Body of pancreas (tissue), 4 donors: ENCODE data around the gene NECAB3. TPM values are rescaled to one million over a fixed set of nuclear protein-coding genes. Genes with fewer than 3 reads are reported as not detected.

Experiments used
- ATAC-seq: fragments of 150-250 bp; one replicate; pipeline ENCODE4 v1.9.1; 2016
- DNase-seq, 4 donors: peaks; one replicate each; pipeline ENCODE4 v3.0.0-alpha.2; 2019
- H3K27ac ChIP-seq, 4 donors: fragments of 200-600 bp; sonication (generic); 1 replicate in 3 of 4; 2 replicates in 1 of 4; pipeline versions ENCODE4 v1.5.1 to v1.6.1; 2016 to 2019; ENCODE audit warnings: mild to moderate bottlenecking in 1 of 4, mixed read lengths in 1 of 4, moderate library complexity in 1 of 4
- H3K27me3 ChIP-seq, 2 donors: fragments of 200-600 bp; sonication (generic); one replicate each; pipeline ENCODE4 v1.6.0; 2016; ENCODE audit warnings: mild to moderate bottlenecking in 1 of 2
- H3K36me3 ChIP-seq, 2 donors: fragments of 200-600 bp; sonication (generic); replicated peaks in 1 of 2; 2 replicates each; pipeline ENCODE4 v1.5.1; 2016; ENCODE audit warnings: low read depth in 2 of 2; ENCODE audit not compliant: insufficient read depth in 1 of 2
- H3K4me1 ChIP-seq: fragments of 200-600 bp; sonication (generic); one replicate; pipeline ENCODE4 v1.6.0; 2016
- H3K4me3 ChIP-seq, 2 donors: fragments of 200-600 bp; sonication (generic); 1 replicate in 1 of 2; 2 replicates in 1 of 2; pipeline ENCODE4 v1.5.1; 2016 to 2019
- H3K9me3 ChIP-seq, 3 donors: fragments of 200-600 bp; sonication (generic); 1 replicate in 2 of 3; 2 replicates in 1 of 3; pipeline ENCODE4 v1.5.1; 2016
- CTCF ChIP-seq, 7 experiments: fragments of 450-650 bp in 4 of 7; fragments of 200-600 bp in 3 of 7; sonication (generic) in 3 of 7; IDR thresholded peaks; one replicate each; pipeline ENCODE4 v1.5.1; 2016 to 2019; ENCODE audit warnings: antibody characterized with exemption in 7 of 7
- POLR2A ChIP-seq, 3 donors: fragments of 450-650 bp; IDR thresholded peaks; one replicate each; pipeline ENCODE4 v1.6.1; 2016; ENCODE audit warnings: antibody characterized with exemption in 3 of 3, mild to moderate bottlenecking in 2 of 3
- WGBS, 2 donors: methylation state at CpG; one replicate each; pipeline ENCODE4 v1.1.5; 2017; 5-methylcytosine and 5-hydroxymethylcytosine counted together
- intact Hi-C: fragments of 100-400 bp; cut with DNase I; formaldehyde crosslinking; loops from one replicate; pipeline ENCODE4 v1.15.1; 2023
- total RNA-seq, 2 donors: library from RNA; depleted of rRNA; stranded (reverse); fragments of >200 nt; gene quantifications; one replicate each; pipeline ENCODE4 v1.1.0, GENCODE V29; 2016

NECAB3 gene
- 10 to 100 TPM; 41.8 to 92.3 TPM for total RNA-seq

DNA sequence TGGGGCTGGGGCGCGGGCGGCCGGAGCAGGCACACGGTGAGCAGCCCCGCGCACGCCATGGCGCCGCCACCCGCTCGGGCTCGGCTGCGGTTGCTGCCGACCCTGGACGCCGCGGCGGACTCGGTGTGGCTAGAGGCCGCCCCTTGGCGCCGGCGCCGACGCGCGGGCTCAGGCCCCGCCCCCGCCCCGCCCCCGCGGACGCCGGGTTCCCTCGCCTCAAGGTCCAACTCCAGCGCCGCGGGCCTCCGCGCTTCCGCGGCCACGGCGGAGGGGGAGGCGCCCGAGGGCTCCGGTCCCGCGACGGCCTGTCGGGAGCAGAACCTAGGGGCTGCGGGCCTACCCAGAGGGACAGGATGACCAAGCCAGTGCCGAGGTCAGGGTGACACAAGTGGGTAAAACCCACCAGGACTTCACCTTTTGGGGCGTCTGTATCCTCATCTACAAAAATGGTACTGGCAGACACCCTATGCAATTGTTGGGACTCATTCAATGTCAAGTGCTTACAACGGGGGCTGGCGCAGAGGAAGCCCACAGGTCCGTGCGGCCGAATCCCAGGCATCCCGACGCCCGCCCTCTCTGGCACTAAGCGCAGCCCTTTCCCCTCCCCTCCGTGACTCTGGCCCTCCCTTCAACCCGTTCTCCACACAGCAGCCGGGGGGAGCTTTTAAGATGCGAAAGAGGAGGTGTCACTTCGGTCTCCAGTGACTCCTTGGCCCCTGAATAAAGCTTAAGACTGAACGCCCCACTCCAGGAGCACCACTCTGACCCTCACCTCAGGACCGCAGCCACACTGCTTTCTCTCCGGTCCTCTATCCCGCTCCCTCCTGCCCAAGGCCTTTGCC lies at the start of gene NECAB3:
NECAB3 (minus strand) TSS at position 135 of the 842 bp plus-strand sequence; CDS start at position 59, 76 bp downstream.
- DNase-seq (peak; percentile 86 to 92 (median 87)), ATAC-seq (peak; percentile 94)
- WGBS, 2 donors, result 7 to 33% methylated on average over 13 to 65 of the region's 73 CpGs
- H3K9me3 ChIP-seq, result no peaks in the 10 kb centered on the region
- peak within 1 kb of the TSS; percentile 21 to 75 (median 66) for H3K27ac ChIP-seq
- H3K4me1 ChIP-seq, result peaks cover 30% of the 10 kb centered on the region
- TF ChIP-seq CTCF (IDR thresholded peaks at IDR 0.05) (no peak), POLR2A (IDR thresholded peaks at IDR 0.05) (peak; percentile 44 to 49 (median 48))
- intact Hi-C loops, result loop anchor here (5.0 kb wide), 1 partner anchor 212 kb away; no protein-coding TSS in a partner anchor
- no peaks in the 10 kb centered on the region for H3K27me3 ChIP-seq
- peak within 1 kb of the TSS; percentile 34 to 35 for H3K4me3 ChIP-seq
- H3K36me3 ChIP-seq, result no peaks in the 10 kb centered on the region

GRCh38 chr20:33721391-33722140 lies 47.3 kb upstream of the NECAB3 start:
- no peaks in the 10 kb centered on the region for H3K27me3 ChIP-seq
- DNase-seq, result no peak
- H3K36me3 ChIP-seq, result no peaks in the 10 kb centered on the region
- no peak overlapping the region for H3K27ac ChIP-seq
- no peak overlapping the region for H3K4me3 ChIP-seq
- H3K4me1 ChIP-seq, result peaks cover 18% of the 10 kb centered on the region
- intact Hi-C loops, result no loop called here
- WGBS, 2 donors, result 85 to 90% methylated on average over 11 of the region's 11 CpGs
- ATAC-seq, result no peak
- no peaks in the 10 kb centered on the region for H3K9me3 ChIP-seq
- no peak for TF ChIP-seq CTCF (IDR thresholded peaks at IDR 0.05)
- no peak for TF ChIP-seq POLR2A (IDR thresholded peaks at IDR 0.05)

- intact Hi-C loops, result no loop called here
- peak; percentile 88 to 96 (median 92) for DNase-seq
- peak; percentile 100 for ATAC-seq
- WGBS, 2 donors, result 3 to 25% methylated on average over 5 to 46 of the region's 46 CpGs
- peak in 2 of 3 donors; percentile 68 to 71 for TF ChIP-seq POLR2A (IDR thresholded peaks at IDR 0.05)
- TF ChIP-seq CTCF (IDR thresholded peaks at IDR 0.05), result peak in 1 of 7 experiments; percentile 1
- Histone ChIP-seq H3K36me3 (no peaks in the 10 kb centered on the region), H3K4me1 (peaks cover 18% of the 10 kb centered on the region), H3K27me3 (no peaks in the 10 kb centered on the region), H3K27ac (peak within 1 kb of the TSS; percentile 52 to 75 (median 64)), H3K9me3 (no peaks in the 10 kb centered on the region), H3K4me3 (peak within 1 kb of the TSS; percentile 72 to 75)
Measured at GRCh38 chr20:33719989-33720709, 45.9 kb upstream of the NECAB3 start, which contains the start of gene PXMP4. Gene PXMP4 (minus strand): TSS chr20:33720310. CDS start chr20:33720207, 103 bp downstream.

DNA sequence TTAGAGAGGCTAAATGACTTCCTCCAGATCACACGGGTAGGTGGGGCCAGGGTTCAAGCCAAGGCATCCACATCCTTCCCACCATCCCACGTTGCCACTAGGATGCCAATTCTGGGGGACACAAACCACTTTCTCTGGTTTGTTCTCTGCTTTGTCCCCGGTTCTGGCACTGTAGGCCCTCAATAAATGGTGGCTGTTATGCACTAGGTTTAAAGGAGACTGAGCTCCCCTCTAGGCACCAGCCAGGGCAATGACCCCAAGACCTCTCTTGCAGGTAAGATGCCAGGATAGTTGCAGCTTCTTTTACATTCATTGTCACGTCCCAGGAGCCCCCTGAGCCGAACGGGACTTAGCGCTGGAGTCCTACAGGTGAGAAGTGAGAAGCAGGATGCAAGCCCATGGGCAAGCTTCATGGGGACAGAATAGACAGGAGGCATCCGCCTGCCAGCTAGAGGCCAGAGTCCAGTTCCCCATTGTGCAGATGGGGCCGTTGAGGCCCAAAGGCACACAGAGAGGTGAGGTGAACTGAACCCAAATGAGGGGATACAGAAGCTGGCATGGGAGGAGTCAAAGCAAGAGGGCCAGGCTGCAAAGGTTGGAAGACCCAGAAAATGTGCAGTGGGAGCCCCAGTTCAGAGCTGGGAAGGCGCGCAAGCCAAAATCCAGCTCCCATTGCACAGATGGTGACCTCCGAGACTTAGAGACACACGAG lies 45.2 kb upstream of the NECAB3 start:
- DNase-seq (no peak), ATAC-seq (no peak)
- no peak for TF ChIP-seq POLR2A (IDR thresholded peaks at IDR 0.05)
- TF ChIP-seq CTCF (IDR thresholded peaks at IDR 0.05), result no peak
- Histone ChIP-seq H3K4me1 (peaks cover 18% of the 10 kb centered on the region), H3K36me3 (no peaks in the 10 kb centered on the region), H3K27me3 (no peaks in the 10 kb centered on the region), H3K9me3 (no peaks in the 10 kb centered on the region), H3K27ac (peak overlapping the region; percentile 52 to 75 (median 64)), H3K4me3 (peak overlapping the region; percentile 72 to 75)
- intact Hi-C loops, result no loop called here
- 37 to 41% methylated on average over 5 to 13 of the region's 13 CpGs for WGBS, 2 donors
